Activated naive CD4-positive, alpha-beta T cell treated with Interleukin-2 at 50 U/mL for 16 hours (primary cell): ENCODE data around the gene POMT1.

Experiments
- DNase-seq: peaks from one replicate; pipeline ENCODE4 v3.0.0-alpha.2; 2020

The POMT1 gene

DNA sequence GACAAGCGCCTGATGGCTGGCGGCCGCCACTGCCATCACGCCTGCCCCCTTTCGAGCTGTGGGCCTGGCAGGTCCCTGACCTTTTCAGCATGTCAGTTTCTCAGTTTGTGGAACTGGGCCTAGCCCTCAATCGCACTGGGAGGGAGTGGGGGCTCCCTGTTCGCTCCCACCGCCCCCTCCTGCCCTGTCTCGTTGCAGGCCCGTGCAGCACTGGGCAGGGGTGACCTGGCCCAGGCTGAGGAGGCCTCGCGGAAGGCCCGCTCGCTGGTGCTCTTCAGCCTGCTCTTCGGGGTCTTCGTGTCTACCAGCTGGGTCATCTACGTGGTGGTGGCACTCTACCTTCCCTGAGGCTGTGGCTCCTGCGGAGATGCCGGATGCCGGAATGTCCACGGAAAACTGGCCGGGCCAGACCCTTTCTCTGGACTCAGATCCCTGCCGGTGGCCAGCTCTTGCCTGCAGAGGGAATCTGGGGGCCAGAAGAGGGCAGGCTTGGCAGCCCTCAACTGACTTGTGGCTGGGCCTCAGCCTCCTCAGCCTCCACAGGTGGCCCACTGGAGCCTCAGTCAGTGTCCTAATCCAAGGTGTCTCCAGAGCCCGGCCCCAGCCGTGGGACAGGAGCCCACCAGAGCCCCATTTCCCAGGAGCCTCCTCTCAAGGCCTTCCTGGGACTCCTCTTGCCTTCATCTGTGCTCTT is 55.3 kb downstream of the POMT1 start:
- no peak for DNase-seq

DNA sequence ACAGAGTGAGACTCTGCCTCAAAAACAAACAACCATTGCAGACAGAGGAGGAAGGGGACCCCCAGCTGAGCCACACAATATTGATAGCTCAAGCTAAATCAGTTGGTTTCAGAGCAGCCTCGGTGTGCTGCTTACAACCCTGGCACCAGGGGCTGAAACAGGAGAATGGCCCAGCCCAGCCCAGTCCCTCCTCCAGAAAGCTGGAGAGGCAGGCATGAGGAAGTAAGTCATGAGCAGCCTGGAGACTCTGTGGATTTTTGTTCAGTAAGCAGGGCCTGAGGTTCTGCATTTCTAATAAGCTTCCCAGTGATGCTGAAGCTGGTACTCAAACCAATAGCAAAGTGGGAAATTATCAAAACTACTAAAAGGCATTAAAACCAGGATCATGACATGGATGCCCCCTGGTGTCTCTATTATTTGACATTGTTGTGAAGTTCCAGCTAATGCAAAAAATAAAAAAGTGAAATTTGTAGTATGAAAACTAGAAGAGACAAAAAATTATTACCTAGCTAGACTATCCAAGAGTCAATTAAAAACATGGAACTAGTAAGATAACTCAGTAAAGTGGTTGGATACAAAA is 56.8 kb downstream of the POMT1 start:
- no peak for DNase-seq

DNA sequence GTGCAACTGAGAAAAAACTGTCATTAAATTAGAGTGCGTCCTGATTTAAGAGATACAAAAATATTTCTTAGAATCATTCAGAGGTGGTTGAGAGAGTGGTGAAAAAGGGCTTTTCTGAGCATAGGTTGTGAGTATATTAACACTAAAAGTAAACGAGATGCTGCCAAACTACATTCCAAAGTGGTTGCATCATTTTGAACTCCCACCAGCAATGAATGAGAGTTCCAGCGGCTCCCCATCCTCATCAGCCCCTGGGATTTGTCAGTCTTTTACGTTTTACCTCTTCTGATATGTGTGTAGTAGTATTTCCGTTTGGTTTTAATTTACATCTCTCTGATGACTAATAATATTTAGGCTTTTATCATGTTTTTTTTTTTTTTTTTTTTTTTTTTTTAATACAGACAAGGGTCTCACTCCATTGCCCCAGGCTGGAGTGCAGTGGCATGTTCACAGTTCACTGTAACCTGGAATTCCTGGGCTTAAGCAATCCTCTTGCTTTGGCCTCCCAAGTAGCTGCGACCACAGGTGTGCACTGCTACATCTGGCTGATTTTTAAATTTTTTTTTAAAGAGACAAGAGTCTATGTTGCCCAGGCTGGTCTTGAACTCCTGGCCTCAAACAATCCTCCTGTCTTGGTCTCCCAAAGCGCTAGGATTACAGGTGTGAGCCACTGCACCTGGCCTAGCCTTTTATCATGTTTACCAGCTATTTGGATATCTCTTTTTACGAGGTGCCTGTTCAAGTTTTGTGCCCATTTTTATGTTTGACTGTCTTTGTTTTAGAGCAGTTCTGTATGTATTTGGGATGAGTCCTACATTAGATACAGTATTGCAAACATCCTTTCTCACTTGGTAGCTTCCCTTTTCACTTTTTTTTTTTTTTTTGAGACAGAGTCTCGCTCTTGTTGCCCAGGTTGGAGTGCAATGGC is 59.6 kb downstream of the POMT1 start:
- no peak for DNase-seq

DNA sequence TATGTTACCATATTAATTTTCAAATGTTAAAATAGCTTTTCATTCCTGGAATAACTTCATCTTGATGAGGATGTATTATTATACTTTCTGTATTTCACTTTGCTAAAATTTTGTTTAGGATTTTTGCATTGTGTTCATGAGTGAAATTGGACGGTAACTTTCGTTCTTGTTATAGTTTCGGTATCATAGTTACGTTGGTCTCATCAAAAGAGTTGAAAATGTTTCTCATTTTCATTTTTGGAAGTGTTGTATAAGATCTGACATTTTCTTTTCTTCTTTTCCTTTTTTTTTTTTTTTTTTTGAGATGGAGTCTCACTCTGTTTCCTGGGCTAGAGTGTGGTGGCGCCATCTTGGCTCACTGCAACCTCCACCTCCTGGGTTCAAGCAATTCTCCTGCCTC is 62.7 kb downstream of the POMT1 start:
- DNase-seq: no peak

DNA sequence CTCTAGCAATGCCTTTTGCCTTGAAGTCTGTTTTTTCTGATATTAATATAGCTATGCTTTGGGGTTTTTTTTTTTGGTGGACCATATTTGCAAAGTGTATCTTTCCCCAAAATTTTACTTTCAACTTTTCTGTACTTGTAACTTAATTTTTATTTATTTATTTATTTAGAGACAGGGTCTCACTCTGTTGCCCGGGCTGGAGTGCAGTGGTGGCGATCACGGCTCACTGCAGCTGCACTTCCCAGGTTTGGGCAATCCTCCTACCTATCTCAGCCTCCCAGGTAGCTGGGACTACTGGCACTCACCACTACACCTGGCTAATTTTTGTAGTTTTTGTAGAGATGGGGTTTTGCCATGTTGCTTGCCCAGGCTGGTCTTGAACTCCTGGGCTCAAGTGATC is 63.4 kb downstream of the POMT1 start:
- no peak for DNase-seq

DNA sequence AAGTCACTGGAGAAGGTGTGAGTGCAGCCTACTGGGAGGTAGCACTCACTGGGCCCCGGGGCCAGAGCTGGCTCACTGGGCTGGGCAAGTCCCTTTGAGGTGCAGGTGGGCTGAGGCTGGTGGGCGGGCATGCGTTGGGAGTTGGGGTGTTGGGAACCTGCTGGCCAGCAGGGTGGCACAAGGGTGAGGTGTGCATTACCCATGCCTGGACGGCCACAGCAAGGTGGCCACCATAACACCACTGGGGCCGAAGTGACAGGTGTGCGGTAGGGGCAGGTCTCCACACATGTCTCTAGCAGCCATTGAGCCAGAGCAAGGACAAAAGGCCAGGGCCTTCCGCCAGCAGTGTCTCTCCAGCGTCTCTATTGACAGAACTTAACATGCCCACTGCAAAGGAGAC is 65.2 kb downstream of the POMT1 start:
- DNase-seq: no peak
